Osteoblast (primary cell): Measurements from ENCODE around the gene TPRN. TPM values are rescaled to one million over a fixed set of nuclear protein-coding genes. Genes with fewer than 3 reads are reported as not detected.

Experiments
- DNase-seq: peaks from one replicate; pipeline ENCODE4 v3.0.0; 2011; ENCODE audit warnings: low spot score, mixed read lengths; ENCODE audit not compliant: insufficient read length; ENCODE audit errors: missing footprints
- H2AFZ ChIP-seq: 2 replicates; pipeline ENCODE4 v1.6.0; 2011; ENCODE audit warnings: mild to moderate bottlenecking, low read length
- H3K27ac ChIP-seq: 2 replicates; pipeline ENCODE4 v1.5.1; 2011; ENCODE audit warnings: mild to moderate bottlenecking, low read depth, low read length, moderate library complexity
- H3K27me3 ChIP-seq: 2 replicates; pipeline ENCODE4 v1.6.0; 2012; ENCODE audit warnings: mild to moderate bottlenecking, control low read depth, inconsistent platforms, low read length, moderate library complexity; ENCODE audit not compliant: insufficient read depth
- H3K36me3 ChIP-seq: 2 replicates; pipeline ENCODE4 v1.5.1; 2011; ENCODE audit warnings: mild to moderate bottlenecking, low read length, control low read depth, moderate library complexity; ENCODE audit not compliant: insufficient read depth
- H3K4me1 ChIP-seq: 2 replicates; pipeline ENCODE4 v1.5.1; 2011; ENCODE audit warnings: mild to moderate bottlenecking, low read length, control low read depth, moderate library complexity; ENCODE audit not compliant: insufficient read depth
- H3K4me2 ChIP-seq: 2 replicates; pipeline ENCODE4 v1.6.0; 2011; ENCODE audit warnings: mild to moderate bottlenecking, low read length; ENCODE audit not compliant: insufficient read depth
- H3K4me3 ChIP-seq: fragments of 200-600 bp; sonication (generic); 3 replicates; pipeline ENCODE4 v1.5.1; 2012; ENCODE audit warnings: mild to moderate bottlenecking, low read length, inconsistent platforms; ENCODE audit not compliant: insufficient read depth
- H3K79me2 ChIP-seq: 2 replicates; pipeline ENCODE4 v1.6.0; 2012; ENCODE audit warnings: mild to moderate bottlenecking, low read length, control low read depth, inconsistent platforms; ENCODE audit not compliant: insufficient read depth
- H3K9me3 ChIP-seq: 2 replicates; pipeline ENCODE4 v1.5.1; 2011; ENCODE audit warnings: low read depth, low read length, control low read depth
- H4K20me1 ChIP-seq: 2 replicates; pipeline ENCODE4 v1.6.0; 2012; ENCODE audit warnings: mild to moderate bottlenecking, low read length, control low read depth; ENCODE audit not compliant: insufficient read depth
- CTCF ChIP-seq: IDR thresholded peaks from 2 replicates; pipeline ENCODE4 v1.5.1; 2011; ENCODE audit warnings: mild to moderate bottlenecking, low read depth, low read length, moderate library complexity; ENCODE audit errors: extremely low read depth
- total RNA-seq: library from RNA; depleted of rRNA; stranded (reverse); fragments of >200 nt; gene quantifications from 2 replicates; pipeline ENCODE4 v1.2.3, GENCODE V29; 2012

TPRN gene
- total RNA-seq, 1 donor = 10.5 TPM

- H3K27me3 ChIP-seq = no peaks in the 10 kb centered on the region
- H3K4me2 ChIP-seq = peak overlapping the region; percentile 88
- H3K27ac ChIP-seq = peak overlapping the region; percentile 34
- peaks cover 39% of the 10 kb centered on the region for H3K79me2 ChIP-seq
- no peak overlapping the region for H2AFZ ChIP-seq
- peaks cover 20% of the 10 kb centered on the region for H3K36me3 ChIP-seq
- peaks cover 31% of the 10 kb centered on the region for H4K20me1 ChIP-seq
- no peak for TF ChIP-seq CTCF
- no peaks in the 10 kb centered on the region for H3K9me3 ChIP-seq
- peak; percentile 80 for DNase-seq
- H3K4me3 ChIP-seq = peak overlapping the region; percentile 89
- H3K4me1 ChIP-seq = peaks cover 8% of the 10 kb centered on the region
Observed at GRCh38 chr9:137242269-137243203, 42.0 kb upstream of the TPRN start.

GRCh38 chr9:137241490-137242268, 41.1 kb upstream of the TPRN start:
- Histone ChIP-seq H3K4me2 (peak overlapping the region; percentile 88), H3K36me3 (peaks cover 20% of the 10 kb centered on the region), H3K27ac (peak overlapping the region; percentile 34), H3K4me1 (peaks cover 9% of the 10 kb centered on the region), H3K27me3 (no peaks in the 10 kb centered on the region), H2AFZ (no peak overlapping the region), H3K9me3 (no peaks in the 10 kb centered on the region), H3K4me3 (peak overlapping the region; percentile 89), H3K79me2 (peaks cover 43% of the 10 kb centered on the region), H4K20me1 (peaks cover 35% of the 10 kb centered on the region)
- DNase-seq = peak; percentile 99
- no peak for TF ChIP-seq CTCF

GRCh38 chr9:137240841-137241489, 40.4 kb upstream of the TPRN start, which contains the start of gene TUBB4B:
Gene TUBB4B (plus strand): TSS chr9:137241287. CDS start chr9:137241361, 74 bp downstream.
- Histone ChIP-seq H3K79me2 (peaks cover 43% of the 10 kb centered on the region), H3K4me1 (peaks cover 11% of the 10 kb centered on the region), H3K4me2 (peak within 1 kb of the TSS; percentile 92), H3K36me3 (peaks cover 20% of the 10 kb centered on the region), H3K4me3 (peak within 1 kb of the TSS; percentile 89), H3K9me3 (no peaks in the 10 kb centered on the region), H2AFZ (peak within 1 kb of the TSS; percentile 72), H4K20me1 (peaks cover 40% of the 10 kb centered on the region), H3K27me3 (no peaks in the 10 kb centered on the region), H3K27ac (peak within 1 kb of the TSS; percentile 82)
- no peak for TF ChIP-seq CTCF
- peak; percentile 100 for DNase-seq
